Left lobe of liver (tissue), 2 donors: ENCODE results near the gene PMM2. TPM values are rescaled to one million over a fixed set of nuclear protein-coding genes. Genes with fewer than 3 reads are reported as not detected.
"Not testable (repeated sequence)": the region's sequence is repeated elsewhere in the genome, so short reads cannot be mapped to it uniquely, and the experiment has no call there.

Source experiments
- ATAC-seq: fragments of 200-7000 bp; cut with Tn5 transposase; one replicate; pipeline ENCODE4 v1.9.1; 2020; ENCODE audit warnings: mild to moderate bottlenecking, moderate library complexity
- DNase-seq: peaks from one replicate; pipeline ENCODE4 v3.0.0-alpha.2; 2020; ENCODE audit warnings: low spot score
- total RNA-seq: library from RNA; stranded (reverse); gene quantifications from one replicate; pipeline ENCODE4 v1.2.1, GENCODE V29; 2021
- donor health status: DM: no; HTN: no; CAD: no; lungs with moderate emphysema.
- donor health status: DM: no; HTN: yes; CAD: no.

PMM2 gene
- total RNA-seq, 1 donor from 2014 or later: 22.9 TPM

GRCh38 chr16:8781797-8782196, 15.8 kb upstream of the PMM2 start:
- DNase-seq (no peak), ATAC-seq (no peak)

- DNase-seq: no peak
- ATAC-seq: no peak
Observed at GRCh38 chr16:8782673-8783072, 15.0 kb upstream of the PMM2 start.

- DNase-seq (no peak), ATAC-seq (no peak)
Observed at GRCh38 chr16:8785408-8785807, 12.2 kb upstream of the PMM2 start.

GRCh38 chr16:8786316-8786715, 11.3 kb upstream of the PMM2 start:
- DNase-seq, ATAC-seq: not testable (repeated sequence)

GRCh38 chr16:8788578-8789172, 9.0 kb upstream of the PMM2 start:
- ATAC-seq (peak; percentile 84), DNase-seq (peak; percentile 81)

- ATAC-seq: no peak
Observed at GRCh38 chr16:8795091-8795490, 2.5 kb upstream of the PMM2 start.

GRCh38 chr16:8795818-8796217, 1.8 kb upstream of the PMM2 start:
- no peak for ATAC-seq
- no peak for DNase-seq

More at GRCh38 chr16:8795091-8795490, 2.5 kb upstream of the PMM2 start:
- DNase-seq: no peak

- ATAC-seq: no peak
- no peak for DNase-seq
Observed at GRCh38 chr16:8796469-8797363, 923 bp upstream of the PMM2 start.

- ATAC-seq: peak; percentile 1
- no peak for DNase-seq
Observed at GRCh38 chr16:8798174-8798527, 512 bp downstream of the PMM2 start.

GRCh38 chr16:8798535-8799157, 1.0 kb downstream of the PMM2 start:
- ATAC-seq (no peak), DNase-seq (no peak)

GRCh38 chr16:8801701-8802100, 4.1 kb downstream of the PMM2 start:
- ATAC-seq (peak; percentile 8), DNase-seq (no peak)

GRCh38 chr16:8803733-8804132, 6.1 kb downstream of the PMM2 start:
- not testable (repeated sequence) for ATAC-seq, DNase-seq

- no peak for DNase-seq
Observed at GRCh38 chr16:8804313-8804712, 6.7 kb downstream of the PMM2 start.

GRCh38 chr16:8806272-8806983, 8.8 kb downstream of the PMM2 start:
- ATAC-seq: peak; percentile 5
- no peak for DNase-seq

More at GRCh38 chr16:8804313-8804712, 6.7 kb downstream of the PMM2 start:
- no peak for ATAC-seq

GRCh38 chr16:8807189-8807588, 9.6 kb downstream of the PMM2 start:
- no peak for ATAC-seq
- no peak for DNase-seq

GRCh38 chr16:8808009-8808408, 10.4 kb downstream of the PMM2 start:
- peak; percentile 45 for ATAC-seq
- DNase-seq: no peak

GRCh38 chr16:8808613-8809353, 11.1 kb downstream of the PMM2 start:
- peak; percentile 91 for ATAC-seq
- DNase-seq: peak; percentile 90

- no peak for ATAC-seq
- DNase-seq: no peak
Observed at GRCh38 chr16:8812162-8812843, 14.7 kb downstream of the PMM2 start.

- no peak for ATAC-seq
Observed at GRCh38 chr16:8814095-8814806, 16.6 kb downstream of the PMM2 start.

More at GRCh38 chr16:8814095-8814806, 16.6 kb downstream of the PMM2 start:
- no peak for DNase-seq
